ENCODE data around the gene CLEC2L. TPM values are rescaled to one million over a fixed set of nuclear protein-coding genes. Genes with fewer than 3 reads are reported as not detected.

Gene CLEC2L
- total RNA-seq (2014; rRNA removed; shearing (Covaris generic)), result 0.08 TPM in 1 of 2 replicates, not detected in the other

DNA sequence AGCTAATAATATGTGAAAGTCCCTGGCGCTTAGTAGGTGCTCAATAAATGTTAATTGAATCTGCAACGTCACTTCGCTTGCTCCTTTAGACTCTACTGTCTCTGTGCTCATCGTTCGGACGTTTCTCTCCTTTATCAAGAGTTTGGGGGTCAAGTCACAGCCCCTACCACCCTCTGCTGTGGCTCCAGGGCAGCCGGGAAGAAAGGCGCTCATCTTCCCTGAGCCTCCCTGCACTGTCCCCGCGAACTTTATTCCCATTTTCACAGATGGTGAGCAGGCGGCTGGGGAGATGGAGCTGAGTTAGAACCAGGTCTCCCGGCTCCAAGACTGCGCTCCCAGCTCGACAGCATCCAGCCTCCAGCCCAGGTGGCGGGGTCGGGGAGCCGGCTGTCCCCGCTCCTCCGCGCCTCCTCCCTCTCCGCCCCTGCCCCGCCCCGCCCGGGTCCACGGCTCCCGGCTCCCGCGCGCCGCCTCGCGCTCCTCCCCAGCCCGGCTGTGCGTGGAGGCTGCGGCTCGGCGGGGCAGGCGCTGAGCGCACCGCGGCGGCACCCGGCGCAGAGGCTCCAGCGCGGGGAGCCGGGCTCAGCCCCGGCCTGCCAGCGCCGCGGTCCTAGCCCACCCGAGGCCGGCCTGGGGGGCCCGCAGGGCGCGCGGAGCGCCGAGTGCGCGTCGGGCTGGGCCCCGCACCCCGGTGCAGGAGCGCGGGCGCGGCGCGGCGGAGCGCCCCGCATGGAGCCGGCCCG, at the start of gene CLEC2L:
Gene CLEC2L (plus strand): TSS at position 487 of the 743 bp plus-strand sequence. CDS start 243 bp downstream, at position 730.
- DNase-seq (ENCODE audit: low spot score), result no peak

DNA sequence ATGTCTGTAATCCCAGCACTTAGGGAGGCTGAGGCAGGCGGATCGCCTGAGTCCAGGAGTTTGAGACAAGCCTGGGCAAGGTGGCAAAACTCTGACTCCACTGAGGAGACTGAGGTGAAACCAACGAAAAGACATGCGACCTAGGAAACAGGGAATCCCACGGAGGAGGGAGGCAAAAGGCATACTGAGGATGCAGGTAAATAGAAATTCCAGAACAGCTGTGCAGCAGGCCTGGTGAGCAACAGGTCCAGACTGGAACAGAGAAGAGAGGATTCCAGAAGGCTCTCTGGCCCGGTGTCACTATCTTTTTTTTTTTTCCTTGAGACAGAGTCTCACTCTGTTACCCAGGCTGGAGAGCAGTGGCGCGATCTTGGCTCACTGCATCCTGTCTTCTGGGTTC, 47.3 kb upstream of the CLEC2L start:
- DNase-seq (ENCODE audit: low spot score), result no peak

DNA sequence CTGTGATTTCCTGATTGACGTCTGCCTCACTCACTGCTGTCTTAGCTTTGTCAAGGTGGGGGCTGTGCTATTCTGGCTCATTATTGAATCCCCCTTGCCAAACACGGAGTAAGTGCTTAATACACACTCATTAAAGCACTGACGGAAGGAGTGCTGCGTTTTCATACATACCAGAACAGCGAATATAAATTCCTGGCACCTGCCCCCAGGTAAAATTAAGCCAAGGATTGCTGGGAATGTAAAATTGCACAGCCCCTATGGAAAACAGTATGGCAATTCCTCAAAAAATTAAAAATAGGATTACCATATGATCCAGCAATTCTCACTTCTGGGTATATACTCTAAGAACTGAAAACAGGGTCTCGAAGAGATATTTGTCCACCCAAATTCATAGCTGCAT, 46.6 kb upstream of the CLEC2L start:
- DNase-seq (ENCODE audit: low spot score), result no peak

DNA sequence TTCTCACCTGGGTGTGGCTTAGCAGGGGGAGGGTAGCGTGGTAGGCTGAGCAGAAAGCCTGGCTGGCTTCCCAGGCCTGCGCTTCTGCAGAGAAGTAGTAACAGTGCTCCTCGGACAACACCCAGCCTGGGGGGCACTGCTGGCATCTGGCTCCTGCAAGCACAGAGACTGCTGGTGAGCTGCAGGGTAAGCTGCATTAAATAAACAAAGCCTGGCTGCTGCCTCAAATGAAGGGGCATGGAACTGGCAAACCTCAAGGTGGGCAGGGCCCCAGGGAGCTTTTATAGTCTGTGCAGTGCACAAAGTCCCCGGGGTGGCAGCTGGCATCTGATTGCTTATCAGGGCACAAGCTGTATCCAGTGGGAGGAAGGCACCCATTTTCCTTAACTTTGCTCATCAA, 43.9 kb upstream of the CLEC2L start:
- peak; percentile 27 for DNase-seq (ENCODE audit: low spot score)

DNA sequence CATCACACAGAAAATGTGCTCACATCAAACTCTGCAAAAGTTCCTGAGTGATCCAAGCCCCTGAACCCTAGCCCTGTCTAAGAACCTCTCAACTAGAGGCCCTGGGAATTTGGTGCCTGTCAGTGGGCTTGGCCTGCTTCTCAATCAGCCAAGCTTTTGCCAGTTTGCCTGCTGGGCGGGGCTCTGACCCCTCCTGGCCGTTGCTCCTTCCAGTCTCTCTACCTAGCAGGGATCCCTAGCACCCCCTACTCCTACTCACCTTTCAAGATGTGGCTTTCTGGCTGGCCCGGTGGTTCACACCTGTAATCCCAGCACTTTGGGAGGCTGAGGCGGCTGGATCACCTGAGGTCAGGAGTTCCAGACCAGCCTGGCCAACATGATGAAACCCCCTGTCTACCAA, 42.1 kb upstream of the CLEC2L start:
- DNase-seq (ENCODE audit: low spot score), result no peak

DNA sequence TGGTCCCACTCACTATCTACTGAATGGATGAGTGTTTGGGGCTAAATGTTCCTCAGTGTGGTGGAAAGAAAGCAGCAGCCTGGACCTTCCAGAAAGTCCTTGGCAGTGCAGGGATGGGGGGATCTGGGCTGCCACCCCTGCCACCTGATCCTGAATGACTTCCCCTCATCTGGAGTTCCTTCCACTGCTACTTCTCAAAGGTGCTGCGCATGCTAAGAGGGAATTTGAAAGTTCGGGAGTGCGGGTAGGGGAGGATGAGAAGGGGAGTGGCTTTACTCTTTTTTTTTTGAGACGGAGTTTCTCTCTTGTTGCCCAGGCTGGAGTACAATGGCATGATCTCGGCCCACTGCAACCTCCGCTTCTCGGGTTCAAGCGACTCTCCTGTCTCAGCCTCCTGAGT, 41.4 kb upstream of the CLEC2L start:
- DNase-seq (ENCODE audit: low spot score), result no peak

DNA sequence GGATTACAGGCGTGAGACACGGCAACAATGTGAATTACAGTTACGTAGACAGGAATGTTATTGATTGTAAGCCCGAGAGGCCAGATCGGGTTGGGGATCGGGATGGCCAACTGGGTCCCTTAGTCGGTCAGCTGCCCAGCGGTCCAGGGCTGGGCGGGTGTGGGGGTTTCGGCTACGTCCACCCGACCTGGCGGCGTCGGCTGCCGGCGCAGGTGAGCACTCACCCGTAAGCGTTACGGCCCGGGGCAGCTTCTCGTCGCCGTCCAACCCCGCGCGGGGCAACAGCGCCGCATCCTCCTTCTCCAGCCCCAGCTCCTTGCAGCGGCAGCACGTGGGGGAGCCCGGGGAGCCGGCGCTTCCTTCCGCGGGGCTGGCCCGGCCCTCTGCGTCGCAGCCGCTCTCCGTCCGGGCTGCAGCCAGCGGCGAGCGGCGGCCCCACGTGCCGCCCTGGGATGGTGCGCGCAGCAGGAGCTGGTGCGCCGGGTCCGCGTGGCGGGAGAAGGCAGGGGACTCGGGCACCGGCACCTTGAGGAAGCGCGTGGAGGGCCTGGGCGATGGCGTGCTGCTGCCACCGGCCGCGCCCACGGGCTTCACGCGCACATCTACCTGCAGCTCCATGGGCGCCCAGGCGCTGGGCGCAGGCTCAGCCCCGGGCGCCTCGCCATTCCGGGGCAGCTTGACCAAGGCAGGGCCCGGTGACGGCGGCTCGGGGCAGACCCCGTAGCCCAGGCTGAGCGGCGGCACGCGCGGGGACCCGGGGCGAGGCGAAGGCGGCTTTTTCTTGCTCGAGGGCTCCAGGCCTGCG, 40.6 kb upstream of the CLEC2L start:
- no peak for DNase-seq (ENCODE audit: low spot score)

DNA sequence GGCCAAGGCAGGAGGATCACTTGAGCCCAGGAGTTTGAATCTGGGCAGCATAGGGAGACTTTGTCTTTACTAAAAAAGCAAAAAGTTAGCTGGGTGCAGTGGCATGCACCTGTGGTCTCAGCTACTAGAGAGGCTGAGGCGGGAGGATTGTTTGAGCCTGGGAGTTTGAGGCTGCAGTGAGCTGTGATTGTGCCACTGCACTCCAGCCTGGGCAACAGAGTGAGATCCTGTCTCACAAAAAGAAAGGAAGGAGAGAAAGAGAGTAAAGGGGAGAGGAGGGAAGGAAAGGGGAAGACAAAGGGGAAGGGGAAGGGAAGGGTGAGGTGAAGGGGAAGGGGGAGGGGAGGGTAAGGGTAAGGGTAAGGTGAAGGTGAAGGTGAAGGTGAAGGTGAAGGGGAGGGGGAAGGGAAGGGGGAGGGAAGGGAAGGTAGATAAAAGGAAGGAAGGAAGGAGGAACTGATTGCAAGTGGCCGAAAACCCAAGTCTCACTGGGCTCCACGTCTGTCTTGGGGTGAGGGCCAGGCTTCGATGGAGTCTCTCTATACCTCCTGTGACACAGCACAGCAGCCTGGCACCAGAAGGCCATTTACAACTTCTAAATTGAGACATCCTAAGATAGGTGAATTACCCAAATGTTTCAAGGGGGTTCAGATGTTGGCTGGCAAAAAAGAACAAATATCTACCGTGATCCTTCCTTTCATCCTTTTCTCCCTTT, 36.0 kb upstream of the CLEC2L start:
- no peak for DNase-seq (ENCODE audit: low spot score)

DNA sequence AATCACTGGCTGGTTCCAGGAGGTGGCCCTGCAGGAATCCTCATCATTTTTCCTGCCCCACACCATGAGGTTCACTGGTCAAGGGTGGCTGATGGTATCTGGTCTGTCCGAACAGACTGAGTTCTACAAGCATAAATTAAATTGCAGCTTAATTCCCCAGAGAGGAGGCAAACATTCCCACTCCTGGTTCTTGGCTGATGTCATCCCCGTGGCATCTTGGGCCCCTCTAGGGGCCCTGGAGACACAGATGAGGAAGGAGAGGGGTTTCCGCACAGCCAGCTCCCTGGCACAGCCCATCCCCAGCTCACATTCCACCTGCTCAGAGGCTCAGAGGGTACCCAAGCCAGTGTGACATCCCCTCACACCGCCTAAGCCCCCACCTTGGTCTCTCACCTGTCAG, 34.7 kb upstream of the CLEC2L start:
- DNase-seq (ENCODE audit: low spot score), result no peak

DNA sequence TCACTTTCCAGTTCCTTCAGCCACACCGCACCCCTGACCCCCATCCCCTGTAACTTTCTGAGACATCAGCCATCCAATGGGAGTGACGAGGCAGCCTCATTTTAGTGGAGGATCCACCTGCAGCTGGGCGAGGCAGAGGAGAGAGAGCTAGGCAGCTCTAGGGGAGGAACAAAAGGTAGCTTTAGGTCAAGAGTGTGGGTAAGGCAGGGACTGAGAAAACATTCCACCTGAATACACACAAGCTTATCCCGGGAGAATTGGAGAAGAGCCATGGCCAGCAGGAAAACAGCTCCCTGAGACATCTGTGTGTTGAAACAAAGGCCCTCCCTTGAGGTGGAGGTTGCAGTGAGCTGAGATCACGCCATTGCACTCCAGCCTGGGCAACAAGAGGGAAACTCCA, 33.4 kb upstream of the CLEC2L start:
- no peak for DNase-seq (ENCODE audit: low spot score)

DNA sequence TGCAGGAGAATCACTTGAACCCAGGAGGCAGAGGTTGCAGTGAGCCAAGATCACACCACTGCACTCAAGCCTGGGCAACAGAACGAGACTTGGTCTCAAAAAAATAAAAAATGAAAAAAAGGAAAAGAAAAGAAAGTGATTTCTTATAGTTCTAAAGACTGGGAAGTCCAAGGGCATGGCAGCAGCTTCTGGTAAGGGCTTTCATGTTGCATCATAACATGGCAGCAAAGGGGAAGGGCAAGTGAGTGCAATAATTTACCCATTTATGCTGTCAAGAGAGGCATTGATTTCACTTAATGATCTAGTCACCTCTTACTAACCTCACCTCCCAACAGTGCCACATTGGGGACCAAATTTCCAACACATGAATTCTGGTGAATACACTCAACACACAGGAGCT, 31.2 kb upstream of the CLEC2L start:
- no peak for DNase-seq (ENCODE audit: low spot score)

DNA sequence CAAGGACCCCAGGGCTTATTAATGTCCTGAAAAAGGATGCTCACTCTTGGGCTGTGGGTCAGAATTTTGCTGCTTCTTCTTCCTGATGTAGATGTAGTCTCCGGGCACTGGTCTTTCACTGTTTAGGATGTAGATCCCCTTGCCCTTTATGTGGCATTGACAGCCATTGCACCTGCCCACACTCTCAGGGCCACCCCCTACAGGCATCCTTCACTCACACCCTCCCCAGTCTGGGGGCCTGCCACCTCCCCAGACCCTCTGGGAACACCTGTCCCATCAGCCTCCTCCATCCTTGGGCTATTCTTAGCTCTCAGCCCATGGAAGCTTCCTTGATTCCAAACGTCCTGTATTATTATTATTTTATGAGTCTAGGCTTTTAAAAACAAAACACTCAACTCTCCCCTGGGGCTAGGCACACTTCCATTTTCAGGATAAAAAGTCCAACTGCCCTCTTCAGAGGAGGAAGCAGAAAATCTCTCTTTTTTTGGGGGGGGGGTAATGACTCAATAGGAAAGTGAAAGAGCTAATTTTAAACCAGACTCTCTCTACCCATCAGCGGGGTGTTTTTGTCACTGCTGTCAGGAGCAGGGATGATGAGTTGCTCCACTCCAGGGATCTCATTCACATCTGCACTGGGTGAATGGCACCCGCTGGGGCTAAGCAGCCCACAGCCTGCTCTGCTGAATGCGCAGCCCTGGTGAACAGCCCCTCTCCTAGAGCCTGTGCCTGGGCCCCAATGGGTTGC, 28.5 kb upstream of the CLEC2L start:
- no peak for DNase-seq (ENCODE audit: low spot score)

DNA sequence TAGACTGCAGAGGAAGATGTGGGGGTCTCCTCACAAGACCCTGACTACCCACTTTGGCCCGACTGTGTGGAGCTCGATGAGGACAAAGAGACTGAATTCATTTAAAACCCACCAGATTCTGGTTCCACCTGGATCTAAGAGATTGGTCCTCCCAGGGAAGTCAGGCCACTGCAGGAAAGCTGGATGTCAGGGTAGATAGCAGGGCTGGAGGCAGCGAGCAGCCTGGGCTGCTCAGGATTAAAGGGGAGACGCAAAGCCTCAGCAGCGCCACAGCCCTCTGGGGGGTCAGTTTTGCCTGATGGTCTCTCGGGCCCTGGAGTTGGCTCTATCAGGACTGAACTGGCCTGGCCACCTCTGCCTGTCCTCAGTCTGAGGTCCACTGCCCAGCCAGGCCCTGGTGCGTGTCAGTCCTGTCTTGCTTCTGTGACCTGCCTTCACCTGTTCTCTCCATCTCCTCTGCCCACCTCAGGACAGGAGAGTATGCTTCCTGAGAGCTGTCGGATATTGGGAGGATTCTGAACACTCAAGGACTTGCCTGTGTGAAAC, 27.8 kb upstream of the CLEC2L start:
- DNase-seq (ENCODE audit: low spot score), result no peak

DNA sequence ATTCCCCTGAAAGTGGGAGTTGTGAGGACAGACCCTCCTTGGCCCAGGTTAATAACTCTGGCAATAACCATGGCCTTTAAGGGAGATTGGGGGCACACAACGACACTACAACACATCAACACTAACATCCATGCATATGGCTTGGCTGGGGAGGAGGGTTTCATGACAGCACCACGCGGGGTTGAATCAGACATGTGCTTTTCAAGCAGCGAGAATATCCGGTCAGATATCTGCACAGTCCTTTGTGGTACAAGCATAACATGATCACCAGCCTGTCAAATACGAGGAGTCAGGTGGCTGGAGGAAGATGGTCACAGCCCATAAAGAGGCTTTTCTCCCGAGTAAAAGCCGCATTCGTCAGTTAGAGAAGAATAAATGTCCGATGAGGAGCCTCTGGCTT, 27.0 kb upstream of the CLEC2L start:
- DNase-seq (ENCODE audit: low spot score), result no peak

DNA sequence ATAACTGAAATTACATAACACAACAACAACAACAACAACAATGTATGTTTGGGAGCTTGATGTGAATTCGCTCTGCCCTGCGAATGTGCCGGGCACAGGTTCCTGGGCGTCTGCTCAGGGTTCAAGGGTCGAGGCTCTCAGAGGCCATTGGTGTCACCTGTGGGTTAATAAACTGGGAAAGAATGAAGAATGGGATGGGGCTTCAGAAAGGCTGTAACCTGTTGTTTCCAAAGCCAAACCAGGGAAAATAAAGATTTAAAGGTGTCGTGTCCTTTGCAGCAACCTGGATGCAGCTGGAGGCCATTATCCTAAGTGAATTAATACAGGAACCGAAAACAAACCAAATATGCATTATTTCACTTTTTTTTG, 22.7 kb upstream of the CLEC2L start:
- DNase-seq (ENCODE audit: low spot score), result no peak

DNA sequence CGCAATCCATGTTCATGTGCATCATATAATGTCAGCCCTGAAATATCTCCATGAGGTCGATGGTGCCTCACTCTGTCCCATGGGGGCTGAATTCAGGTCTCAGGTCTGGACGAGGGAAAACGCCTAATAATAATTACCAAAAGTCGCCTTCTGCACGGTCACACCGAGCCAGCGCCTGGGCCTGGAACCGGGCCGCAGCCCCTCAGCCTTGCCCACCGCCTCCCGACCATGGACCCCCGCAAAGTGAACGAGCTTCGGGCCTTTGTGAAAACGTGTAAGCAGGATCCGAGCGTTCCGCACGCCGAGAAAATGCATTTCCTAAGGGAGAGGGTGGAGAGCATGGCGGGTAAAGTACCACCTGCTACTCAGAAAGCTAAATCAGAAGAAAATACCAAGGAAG, 21.3 kb upstream of the CLEC2L start:
- DNase-seq (ENCODE audit: low spot score), result no peak

DNA sequence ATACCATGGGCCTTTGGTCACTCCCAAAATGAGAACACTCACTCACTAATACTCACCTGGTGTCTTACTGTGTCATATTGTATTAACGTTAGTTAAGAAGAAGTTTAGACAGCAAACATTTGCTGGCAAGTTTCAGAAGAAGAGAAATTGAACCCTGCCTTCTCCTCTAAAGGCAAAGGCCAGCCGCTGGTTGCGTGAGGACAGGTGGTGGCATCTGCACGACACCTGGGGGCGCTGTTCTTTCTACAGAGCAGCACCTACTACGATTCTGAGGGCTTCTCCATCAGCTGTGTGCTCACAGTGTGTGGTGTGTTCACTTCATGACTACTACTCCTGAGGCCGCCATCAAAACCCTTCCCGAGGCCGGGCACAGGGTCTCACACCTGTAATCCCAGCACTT, 17.9 kb upstream of the CLEC2L start:
- DNase-seq (ENCODE audit: low spot score), result no peak

DNA sequence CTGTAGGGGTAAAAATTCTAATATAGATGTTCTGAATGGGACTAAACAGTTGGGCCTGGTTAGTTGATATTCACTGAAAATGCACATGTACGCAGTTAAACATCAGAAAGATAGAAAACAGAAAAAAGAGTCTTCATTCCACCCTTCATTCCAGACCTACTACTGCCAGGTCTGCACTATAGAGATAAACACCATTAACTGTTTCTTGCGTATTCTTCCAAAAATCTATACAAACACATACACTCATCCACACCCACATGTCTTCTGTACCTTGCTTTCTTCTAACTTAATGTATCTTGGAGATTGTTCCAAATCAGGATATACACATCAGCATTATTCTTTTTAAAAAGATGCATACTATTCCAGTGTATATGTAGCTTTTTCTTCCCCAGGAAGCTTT, 13.9 kb upstream of the CLEC2L start:
- DNase-seq (ENCODE audit: low spot score), result no peak

DNA sequence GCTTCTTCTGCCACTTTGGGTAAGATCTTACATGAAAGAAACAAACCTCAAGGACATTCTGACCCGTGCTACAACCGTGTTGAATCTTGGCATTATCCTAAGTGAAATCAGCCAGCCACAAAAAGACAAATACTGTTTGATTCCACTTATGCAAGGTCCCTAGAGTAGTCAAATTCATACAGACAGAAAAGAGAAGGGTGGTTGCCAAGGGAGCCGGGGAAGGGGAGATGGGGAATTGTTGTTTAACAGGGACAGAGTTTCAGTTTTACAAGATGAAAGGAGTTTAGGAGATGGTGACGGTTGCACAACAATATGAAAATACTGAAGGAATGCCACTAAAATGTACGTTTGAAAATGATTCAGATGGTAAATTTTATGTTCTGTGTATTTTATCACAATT, 12.2 kb upstream of the CLEC2L start:
- no peak for DNase-seq (ENCODE audit: low spot score)

DNA sequence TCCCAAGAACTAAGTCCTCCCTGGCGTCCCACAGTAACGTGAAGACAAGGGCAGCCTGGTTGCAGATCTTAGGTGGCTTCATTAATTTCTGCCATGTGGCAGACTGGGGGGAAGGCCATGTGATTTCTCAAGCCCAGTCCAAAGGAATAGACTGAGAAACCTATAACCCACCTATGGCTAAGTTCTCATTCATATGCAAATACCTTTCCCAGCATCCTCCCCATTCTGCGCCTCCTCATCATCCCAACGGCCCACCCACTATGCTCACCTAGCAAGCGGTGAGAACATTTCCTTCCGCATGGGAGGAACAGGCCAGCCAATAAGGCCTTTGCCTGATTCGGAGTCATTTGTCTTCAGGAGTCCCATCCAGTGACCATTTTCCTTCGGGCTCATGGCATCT, 8.2 kb upstream of the CLEC2L start:
- DNase-seq (ENCODE audit: low spot score), result no peak

DNA sequence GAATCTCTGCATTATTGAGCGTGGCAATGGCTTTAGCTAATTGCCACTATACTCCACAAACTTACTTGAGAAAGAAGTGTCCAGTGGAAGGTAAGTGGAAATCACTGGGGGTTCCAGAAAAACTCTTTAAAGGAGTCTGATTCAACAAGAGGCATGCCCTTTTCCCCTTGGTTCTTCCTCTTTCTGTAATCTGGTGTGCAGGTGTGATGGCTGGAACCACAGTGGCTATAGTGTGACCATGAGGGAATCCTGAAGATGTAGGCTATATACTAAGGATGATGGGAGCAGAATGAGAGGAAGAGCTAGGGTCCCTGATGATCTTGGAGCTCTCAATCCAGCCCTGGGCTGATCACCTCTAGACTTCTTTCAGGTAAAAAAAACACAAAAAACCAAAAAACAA, 2.0 kb upstream of the CLEC2L start:
- DNase-seq (ENCODE audit: low spot score), result no peak

DNA sequence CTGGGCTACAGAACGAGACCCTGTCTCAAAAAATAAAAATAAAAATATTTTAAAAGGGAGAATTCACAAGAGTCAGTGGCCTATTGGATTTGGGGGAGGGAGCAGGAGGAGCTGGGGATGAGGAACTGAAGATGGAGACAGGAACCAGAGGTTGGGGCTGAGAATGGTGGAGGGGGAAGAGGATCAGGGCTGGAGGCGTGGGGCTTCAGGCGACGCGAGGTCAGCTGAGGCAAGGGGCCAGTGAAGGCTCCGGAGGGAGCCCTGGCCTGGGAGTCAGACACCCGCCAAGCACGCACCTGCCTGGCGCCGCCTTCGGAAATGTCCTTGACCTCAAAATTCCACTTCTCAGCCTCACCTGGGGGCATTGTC, 671 bp upstream of the CLEC2L start:
- DNase-seq (ENCODE audit: low spot score), result no peak

All from H4 (cell line).